DMS53 (cell line): ENCODE data around the gene SPNS3.

Experiments used
- DNase-seq: peaks from one replicate; lab custom pipeline; 2025; lab: John Stamatoyannopoulos, UW

The SPNS3 gene

DNA sequence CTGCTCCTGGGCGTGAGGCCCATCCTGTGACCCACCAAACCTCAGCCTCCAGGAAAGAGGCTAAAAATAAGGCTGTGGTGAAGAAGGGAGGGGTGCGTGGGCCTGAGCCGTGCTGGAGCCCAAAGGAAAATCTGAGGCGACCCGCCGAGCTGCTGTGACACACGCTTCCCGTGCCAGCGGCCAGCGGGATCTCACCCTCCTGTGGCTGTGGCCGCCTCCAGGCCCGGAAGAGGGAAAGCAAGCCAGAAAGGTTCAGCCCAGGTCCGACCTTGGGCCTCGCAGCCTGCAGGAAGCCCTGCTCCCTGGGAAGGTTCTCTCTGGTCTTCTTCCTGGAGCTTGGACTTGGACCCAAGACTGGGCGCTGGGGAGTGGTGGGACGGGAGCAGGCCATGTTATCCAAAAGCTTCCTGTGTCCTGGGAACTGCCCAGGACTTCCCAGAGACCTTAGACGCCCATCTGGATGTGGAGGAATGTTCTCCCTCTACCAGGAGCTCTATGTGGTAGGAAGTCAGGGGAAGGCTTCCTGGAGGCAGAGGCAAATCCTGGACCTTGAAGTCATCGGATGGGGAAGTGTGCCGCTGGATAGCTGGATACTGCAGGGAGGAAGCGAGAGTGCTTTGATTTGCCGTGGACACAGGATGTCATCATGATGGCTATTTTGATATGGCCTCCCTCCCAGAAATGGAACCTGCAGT, 76.3 kb downstream of the SPNS3 start:
- DNase-seq: no peak

DNA sequence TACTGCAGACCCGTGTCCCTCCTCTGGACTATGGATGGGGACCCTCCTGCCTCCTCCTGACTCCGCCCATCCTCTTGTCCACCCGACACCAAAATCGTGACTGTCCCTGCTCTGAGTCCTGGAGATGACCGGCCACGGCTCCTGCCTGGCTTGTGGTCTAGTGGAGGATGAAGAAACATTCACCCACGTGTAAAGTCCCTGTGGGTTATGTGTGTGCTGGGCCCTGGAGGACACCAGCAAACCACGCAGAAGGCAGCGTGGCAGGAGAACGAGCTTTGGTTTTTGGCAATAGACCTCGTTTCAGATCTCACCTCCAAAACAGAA, 76.8 kb downstream of the SPNS3 start:
- no peak for DNase-seq

DNA sequence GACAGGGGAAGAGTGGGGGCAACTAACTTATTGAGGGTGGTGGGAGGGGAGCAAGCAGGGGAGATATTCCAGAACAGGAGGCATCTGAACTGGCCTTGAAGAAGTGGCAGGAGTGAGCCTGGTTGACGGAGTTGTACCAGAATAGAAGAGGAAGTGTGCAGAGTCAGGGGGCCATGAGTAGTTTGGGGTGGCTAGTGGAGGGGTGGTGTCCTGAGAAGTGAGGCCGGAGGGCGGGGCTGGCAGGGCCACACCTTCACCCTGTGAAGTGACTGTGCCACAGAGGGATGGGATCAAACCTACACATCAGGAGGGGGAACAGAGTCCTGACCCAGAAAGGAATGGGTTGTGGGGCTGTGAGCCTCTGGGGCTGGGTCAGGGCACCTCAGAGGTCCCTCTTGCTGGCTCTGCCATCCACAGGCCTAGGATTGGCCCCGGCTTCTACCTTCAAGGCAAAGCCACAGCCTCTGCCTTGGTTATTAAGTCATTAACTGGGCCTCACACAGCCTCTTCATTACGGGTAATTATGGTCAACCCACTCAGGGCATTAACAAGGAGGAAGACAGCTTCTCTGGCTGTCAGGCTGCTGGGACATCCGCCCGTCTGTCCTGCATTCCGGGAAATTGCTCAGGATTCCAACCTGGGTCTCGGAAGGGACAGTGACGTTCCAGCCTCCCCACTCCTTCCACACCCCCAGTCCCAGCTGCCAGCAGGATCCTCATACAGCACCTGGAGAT, 77.6 kb downstream of the SPNS3 start:
- no peak for DNase-seq

DNA sequence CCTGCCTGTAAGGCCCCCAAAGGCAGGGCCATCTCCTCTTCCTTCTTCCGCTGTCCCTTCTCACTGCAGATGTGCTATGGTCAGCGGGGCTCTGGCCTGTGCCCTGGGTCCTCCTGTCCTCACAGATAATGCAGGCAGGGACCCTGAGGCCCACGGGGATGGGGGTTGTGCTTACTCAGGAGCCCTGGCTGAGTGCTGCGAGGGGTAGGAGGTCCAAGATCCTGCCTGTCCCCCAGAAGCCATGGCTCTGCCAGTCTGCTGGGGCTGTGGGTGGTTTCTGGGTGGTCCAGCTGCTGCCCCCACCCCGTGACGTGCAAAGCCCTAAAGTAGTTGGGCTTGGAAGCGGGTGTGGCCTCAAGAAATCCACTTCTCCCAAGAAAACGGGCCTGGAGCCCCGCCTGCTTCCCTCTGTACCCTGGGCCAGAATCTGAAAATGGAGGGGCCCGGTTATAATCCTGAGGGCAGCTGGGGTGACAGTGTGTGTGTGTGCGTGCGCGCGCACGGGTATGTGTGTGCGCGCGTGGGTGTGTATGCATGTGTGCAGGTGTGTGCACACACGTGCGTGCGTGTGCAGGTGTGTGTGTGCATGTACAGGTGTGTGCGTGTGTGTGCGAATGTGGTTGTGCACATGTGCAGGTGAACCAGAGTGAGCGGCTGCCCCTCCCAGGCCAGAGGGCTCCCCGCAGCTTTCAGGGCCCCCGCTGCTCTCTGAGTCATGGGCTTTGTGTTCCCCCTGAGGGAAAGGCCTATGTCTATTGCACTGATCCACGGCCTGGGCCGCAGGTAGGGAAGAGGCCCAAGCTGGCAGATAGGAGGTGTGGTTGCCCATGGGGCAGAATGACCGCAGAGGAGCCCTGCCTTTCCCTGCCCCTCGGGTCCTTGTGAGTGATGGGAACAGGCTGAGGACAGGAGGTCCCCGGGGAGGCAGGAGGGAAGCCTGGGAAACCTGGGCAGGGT, 78.7 kb downstream of the SPNS3 start:
- DNase-seq: no peak

DNA sequence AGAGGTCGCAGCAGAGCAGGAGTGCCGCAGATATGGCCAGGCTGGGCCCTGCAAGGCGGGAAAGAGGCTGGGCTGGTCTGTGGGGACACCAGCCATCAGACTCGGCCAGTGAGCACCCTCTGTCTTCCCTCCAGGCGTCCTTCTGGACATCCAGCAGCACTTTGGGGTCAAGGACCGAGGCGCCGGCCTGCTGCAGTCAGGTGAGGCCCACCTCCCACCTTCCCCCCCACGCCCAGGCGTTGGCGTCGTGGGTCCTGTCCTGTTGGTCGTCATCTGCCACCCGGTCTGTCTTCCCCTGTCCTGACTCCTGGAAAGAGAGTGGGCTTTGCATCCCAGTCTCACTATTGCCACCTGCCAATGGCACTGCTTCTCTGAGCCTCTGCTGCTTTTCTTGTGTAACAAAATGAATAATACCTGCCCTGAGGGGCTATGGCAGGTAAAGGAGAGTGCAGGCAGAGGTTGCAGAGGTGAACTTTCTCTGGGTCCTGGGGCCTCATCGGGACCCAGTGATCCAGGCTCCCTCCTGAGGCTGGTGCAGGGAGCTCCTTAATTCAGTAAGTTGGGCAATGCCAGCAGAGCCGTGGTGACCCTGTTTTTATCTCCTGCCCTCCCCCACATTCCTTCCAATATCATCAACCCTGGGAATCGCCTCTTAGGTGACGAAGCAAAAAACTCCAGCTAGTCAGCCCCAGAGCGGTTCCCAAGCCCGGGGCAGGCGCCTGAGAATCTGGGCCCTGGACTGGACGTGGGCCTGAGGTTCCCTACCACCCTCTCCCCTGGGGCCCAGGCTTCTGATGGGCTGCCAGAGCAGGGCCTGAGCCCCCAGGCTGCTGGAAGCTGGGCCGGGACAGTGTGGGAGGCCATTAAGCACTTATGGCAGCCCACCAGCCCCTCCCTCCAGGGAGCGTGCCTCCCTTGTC, 79.6 kb downstream of the SPNS3 start:
- no peak for DNase-seq

DNA sequence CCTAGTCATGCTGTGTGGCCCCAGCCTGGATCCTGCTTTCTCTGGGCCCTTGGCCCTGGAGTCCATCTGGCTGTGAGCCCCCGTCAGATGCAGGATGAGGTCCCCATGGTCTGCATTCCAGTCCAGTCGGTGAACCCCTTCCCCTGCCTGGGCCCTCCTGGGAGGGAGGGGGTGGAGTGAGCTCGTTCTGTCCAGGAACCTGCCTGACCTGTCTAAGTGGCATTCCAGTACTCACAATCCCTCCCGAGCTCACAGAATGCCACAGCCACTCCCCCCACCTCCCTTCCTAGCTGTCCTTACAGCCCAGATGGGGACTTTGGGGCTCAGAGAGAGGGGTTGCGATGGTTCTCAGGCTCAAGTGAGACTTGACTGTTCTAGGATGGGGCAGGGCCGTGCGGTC, 80.5 kb downstream of the SPNS3 start:
- DNase-seq: peak; percentile 22

DNA sequence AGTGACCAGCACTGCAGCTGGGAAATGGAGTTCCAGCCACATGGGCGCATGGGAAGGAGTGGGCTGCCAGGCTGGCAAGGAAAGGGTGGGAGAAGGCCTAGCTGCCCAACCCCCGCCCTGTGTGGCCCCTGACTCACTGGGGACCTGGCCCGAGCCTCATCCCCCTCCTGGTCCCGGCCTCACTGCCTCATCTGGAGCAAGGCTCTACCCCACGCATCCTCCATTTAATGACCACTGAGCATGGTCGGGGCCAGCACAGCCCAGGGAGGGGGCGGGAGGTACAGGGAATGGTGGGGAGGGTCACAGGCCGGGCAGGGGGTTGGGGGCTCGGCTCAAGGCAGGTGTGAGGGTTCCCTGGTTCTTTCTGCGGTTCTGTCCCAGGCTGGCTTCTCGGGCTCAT, 81.0 kb downstream of the SPNS3 start:
- no peak for DNase-seq

DNA sequence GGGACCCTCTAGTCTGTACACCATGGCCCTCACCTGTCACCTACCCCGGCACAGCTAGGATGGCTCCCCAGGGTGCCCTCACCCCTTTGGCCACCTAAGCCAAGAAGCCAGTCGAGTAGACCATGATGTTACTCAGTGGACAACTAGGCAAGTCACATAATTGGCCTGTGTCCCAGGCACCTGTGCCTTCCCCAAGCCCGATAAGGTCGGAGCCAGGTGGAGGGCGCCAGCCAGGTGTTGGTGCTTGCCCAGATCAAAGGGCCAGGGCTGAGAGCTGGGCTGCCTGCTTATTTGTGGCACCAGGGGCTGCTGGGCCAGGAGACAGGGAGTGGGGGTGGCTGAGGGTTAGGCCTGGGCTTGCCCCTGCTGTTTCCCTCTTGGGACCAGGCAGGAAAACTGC, 81.8 kb downstream of the SPNS3 start:
- DNase-seq: peak; percentile 61

DNA sequence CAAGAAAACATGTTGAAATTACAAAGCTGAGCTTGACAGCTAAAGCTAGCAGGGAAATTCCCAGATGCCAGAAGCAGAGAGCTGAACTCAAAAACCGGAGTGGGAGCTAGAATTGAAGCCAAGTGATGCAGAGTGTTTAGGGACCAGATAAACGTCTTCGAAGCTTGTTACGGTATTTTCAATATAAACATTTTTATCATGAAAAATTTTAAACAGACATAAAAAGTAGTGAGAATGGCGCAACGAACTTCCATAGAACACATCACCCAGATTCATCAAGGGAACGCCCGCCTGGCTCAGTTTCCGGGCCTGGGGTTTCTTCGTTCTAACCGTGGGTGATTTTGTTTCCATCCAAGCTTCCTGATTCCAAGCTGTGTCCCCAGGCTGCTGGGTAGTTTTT, 83.0 kb downstream of the SPNS3 start:
- no peak for DNase-seq

DNA sequence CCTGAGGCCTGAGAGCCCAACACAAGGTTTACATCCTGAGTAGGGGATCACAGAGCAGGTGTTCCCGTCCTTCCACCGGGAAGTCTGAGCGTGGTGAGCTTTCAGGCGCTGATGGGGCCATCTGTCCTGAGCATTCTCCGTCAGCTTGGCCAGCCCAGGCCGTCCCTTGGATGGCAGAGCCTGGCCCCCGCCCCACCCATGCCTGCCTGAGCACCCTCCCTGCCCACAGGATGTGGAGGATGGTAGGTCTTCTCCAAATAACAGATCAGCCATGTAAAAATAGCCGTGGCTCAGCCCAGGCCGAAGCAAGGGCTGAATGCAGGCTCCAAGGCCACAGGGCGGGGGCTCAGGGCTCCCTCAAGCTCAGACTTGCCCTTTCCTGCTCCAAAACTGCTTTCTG, 85.2 kb downstream of the SPNS3 start:
- DNase-seq: no peak

DNA sequence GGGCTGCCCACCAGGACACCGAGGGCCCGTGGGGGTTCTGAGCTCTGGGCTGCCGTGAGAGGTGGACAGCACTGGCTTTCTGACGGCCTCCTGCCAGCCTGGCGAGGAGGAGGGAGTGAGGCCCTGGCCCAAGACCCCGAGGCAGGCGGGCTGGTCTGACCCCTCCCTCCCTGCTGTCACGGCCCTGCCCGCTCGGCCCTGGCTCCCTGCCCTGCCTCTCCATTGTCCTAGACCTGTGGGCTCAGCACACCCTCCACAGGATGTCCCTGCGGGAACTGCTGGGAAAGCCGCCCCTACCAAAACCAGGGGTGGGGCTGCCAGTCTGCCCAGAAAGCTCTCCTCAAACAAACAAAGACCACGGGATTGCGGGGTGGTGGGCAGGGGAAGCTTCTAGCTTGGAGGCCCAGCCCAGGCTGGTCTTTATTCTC, 85.6 kb downstream of the SPNS3 start:
- no peak for DNase-seq

DNA sequence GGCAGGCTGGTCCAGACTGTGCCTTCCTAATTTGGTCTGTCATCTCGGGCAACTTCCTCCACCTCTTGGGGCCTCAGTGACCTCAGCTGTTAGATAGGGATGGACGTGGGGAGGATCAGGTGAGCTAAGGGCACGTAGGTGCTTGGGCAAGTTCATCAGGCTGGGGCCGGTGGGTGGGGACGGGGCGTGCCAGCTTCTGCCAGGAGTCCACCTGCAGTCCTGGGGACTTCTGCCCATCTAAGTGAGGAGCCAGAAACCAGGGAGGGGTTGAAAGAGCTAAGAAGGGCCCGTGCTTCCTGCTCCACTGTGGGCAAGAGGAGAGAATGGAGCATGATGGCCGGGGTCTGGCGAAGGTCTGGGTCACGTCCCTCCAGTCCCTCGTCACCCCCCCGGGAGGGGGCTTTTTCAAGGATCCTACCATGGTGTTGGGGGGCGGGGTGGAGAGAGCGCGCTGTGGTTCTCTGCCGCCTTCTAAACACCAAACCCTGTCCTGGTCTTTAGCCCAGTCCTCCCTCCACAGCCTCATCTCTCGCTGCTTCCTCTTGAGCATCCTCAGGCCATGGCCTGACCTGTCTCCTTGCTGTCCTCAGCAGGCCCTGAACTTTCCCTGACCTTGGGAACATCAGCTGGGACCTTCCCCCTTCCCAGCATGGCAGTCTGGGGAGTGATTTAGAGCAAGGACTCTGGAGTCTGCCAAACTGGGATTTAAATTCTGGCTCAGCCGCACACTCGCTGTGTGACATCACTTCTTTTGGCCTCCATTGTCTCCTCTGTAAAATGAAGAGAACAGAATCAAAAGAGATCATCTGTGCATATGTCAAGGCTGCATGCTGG, 86.5 kb downstream of the SPNS3 start:
- DNase-seq: no peak

DNA sequence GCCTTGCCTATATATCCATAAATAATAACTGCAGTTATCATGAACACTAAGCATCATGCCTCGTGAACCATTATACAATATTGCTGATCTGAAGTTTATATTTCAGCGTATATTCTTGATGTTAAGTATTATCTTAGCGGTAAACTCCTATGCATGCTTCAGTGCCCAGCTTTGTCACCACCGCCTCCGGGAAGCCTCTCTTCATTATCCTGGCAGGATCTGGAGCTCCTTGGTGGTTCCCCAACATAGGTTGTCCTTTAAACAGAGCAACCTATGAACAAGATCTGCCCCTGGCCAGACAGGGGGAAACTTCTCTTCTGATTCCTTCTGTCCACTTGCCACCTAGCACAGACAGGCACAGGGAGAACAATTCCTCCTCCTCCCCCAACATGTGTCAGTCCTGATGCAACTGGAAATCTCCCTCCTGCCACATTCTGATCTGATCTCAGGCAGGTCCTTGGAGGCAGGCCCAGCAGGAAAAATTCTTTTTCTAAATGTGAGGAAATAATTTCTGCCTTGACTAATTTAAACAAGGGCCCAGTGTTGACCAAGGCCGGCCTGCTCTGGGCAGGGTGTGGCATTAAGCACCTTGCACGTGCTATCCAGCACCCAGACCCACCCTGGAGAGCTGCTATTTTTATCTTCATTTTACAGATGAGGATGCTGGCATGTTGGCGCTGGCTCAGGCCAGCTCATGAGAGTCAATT, 87.3 kb downstream of the SPNS3 start:
- no peak for DNase-seq

DNA sequence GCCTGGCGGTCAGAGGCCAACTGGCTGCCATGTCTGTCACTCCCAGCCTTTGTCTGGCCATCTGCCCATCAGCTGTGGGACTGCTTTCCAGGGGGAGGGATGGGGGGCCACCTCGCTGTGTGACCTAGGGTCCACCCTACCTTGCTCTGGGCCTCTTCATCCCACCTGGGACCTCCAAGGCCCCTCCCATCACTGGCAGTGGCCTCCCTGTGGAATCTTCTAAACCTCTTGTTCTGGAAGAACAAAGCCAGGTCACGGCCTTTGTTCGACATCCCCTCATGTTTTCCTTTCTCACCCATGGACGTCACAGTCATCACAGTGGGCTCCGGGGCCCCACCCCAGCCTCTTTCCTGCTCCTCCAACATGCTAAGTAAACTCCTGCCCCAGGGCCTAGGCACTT, 88.9 kb downstream of the SPNS3 start:
- DNase-seq: no peak

DNA sequence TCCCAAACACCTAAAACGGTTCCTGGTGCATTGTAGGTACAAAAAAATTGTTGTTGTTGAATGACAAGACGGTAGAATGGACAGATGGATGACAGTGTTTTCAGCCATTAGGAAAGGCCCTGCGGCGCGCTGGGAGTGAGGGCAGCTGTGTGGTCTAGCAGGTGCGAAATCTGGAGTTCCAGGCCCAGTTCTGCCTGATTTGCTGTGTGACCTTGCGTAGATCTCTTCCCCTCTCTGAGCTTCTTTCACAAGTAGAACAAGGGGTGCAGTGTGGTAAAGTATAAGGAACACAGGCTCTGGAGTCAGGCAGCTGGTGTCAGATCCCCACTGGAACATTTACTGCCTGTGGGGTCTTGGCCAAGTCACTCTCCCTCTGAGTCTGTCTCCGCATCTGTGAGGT, 90.2 kb downstream of the SPNS3 start:
- no peak for DNase-seq

DNA sequence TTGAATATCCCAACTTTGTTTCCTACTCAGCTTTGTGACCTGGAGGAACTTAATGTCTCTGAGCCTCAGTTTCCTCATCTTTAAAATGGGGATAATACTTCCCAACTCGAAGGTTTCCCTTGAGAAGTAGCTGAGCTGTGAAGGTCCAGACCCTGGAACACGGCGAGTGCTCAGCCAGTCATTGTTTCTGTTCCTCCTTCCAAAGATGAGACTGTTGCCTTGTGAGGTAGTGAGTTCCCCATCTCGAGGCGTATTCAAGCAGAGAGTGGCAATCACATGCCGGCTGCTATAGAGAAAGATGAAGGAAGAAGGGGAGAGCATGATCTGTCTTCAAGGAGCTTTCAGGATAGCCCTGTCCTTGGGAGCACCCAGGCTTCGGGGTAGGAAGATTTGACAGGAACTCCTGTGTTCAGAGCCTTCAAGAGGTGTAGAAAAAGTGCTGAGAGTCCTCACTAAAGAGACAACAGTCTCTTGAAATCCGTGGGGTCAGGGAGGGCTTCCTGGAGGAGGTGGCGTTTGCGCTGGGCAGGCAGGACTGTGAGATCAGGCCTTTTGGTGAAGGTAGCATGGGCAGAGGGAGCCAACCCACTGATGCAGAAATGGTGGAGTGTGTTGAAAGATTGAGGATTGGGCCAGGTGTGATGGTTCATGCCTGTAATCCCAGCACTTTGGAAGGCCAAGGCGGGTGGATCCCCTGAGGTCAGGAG, 92.1 kb downstream of the SPNS3 start:
- no peak for DNase-seq

DNA sequence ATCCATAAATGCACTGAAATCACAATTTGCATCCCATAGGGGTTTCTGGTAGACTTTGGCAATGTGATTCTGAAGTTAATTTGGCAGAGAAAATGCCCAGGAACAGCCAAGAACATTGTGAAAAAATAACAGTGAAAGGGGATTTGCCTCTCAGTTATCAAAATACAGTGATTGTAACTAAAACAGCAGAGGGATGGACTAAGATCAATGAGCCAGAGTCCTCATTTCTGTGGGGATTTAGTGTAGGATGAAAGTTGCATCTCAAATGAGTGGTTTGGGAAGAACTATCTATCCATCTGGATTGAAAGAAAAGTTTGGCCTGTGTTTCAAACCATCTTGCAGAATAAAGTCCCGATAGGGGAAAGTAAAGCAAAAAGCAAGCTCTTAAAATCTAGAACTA, 93.4 kb downstream of the SPNS3 start:
- DNase-seq: no peak

DNA sequence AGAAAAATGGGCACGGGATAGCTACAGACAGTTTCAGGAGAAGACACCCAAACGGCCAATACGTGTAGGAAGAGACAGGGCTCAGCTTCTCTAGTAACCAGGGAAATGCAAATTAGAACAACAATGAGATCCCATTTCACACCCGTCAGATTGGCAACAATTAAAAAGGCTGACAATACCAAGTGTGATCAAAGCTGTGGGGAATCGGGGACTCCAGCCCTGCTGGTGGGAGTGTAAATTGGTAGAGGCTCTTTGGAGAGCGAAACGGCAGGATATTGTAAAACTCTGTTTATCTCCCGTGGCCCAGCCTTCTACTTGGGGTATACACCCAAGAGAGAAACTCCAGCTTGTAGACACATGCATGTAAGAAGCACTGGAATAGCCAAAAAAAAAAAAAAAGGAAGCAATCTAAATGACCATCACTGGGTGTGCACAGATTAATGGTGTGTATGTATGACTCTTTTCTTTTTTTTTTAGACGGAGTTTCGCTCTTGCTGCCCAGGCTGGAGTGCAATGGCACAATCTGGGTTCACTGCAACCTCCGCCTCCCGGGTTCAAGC, 93.9 kb downstream of the SPNS3 start:
- DNase-seq: no peak

DNA sequence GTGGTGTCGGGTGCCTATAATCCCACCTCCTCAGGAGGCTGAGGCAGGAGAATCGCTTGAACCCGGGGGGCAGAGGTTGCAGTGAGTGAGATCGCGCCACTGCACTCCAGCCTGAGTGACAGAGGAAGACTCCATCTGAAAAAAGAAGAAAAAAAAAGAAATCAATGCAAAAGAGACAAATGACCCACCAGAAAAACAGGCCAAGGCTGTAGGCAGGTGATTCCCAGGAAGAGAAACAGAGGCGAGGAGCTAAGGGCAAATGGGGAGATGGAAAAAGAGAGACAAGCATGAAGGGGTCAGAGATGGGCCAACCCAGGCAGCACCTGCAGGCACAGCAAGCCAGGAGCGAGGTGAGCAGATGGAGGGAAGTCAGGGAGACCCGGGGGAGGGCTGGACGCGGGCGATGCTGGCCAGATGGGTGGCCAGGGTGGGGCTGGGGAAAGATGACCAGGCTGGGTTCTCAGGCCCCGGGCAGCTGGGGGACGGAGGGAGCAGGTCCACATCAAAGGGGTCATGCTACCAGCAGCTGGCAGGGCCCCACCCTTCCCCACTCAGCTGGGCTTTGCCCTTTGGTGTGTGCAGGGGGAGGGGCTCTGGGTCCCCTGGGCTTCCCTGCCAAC, 95.9 kb downstream of the SPNS3 start:
- DNase-seq: no peak
